GM12874 (cell line): Measurements from ENCODE around the gene PHF11.

ENCODE experiments used
- TF ChIP-seq, protein P1 (sequence below): IDR thresholded peaks from 2 replicates; pipeline ENCODE4 v1.5.1; 2011; ENCODE audit warnings: low read depth, mild to moderate bottlenecking, control low read depth, low read length, moderate library complexity; ENCODE audit not compliant: insufficient read depth

The PHF11 gene

DNA sequence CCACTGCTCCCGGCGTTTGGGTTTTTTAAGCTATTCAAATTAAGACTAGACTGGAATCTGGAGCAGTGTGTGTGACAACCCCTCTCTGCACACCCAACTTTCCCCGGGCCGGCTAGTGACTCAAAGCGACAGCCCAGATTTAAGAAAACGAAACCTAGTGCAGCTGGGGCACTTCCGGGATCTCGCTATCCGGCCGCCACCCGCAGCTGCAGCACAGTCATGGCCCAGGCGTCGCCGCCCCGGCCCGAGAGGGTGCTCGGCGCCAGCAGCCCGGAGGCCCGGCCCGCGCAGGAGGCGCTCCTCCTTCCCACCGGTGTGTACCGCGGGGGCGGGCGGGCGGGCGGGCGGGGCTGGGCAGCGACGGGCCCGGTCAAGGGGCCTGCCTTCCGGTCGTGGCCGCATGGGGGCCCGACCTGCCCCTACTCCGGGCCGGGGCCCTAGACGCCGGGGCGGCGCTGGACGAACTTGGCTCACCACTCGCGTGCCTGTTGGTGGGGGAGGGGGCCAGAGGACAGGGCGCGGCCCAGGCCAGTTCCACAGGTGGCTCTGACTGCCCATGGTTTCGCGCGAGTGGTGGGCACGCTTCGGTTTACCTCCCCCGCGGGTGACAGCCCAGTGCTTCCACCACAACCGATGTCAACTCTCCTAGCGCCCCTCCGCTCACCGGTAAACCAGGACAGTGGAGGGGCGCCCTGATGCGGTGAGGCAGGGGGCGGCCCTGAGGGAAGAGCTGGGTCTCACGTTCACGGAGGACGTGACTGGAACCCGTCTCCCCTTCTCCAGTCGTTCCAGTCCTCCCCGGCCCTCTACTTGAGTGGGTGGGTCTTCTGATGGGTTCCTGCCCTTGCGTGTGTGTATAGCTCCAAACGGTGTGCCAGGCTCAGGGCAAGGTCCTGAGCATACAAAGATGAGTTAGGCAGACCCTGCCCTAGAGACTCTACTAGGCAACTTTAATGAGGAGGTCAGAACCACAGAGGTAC is at the start of gene PHF11:
Gene PHF11, plus strand, starts transcription at position 171 of the 980 bp plus-strand sequence. Its CDS starts 49 bp downstream, at position 220.
- TF ChIP-seq, protein P1, sequence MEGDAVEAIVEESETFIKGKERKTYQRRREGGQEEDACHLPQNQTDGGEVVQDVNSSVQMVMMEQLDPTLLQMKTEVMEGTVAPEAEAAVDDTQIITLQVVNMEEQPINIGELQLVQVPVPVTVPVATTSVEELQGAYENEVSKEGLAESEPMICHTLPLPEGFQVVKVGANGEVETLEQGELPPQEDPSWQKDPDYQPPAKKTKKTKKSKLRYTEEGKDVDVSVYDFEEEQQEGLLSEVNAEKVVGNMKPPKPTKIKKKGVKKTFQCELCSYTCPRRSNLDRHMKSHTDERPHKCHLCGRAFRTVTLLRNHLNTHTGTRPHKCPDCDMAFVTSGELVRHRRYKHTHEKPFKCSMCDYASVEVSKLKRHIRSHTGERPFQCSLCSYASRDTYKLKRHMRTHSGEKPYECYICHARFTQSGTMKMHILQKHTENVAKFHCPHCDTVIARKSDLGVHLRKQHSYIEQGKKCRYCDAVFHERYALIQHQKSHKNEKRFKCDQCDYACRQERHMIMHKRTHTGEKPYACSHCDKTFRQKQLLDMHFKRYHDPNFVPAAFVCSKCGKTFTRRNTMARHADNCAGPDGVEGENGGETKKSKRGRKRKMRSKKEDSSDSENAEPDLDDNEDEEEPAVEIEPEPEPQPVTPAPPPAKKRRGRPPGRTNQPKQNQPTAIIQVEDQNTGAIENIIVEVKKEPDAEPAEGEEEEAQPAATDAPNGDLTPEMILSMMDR: peak; percentile 12; the same call in 1 of the 2 replicates

DNA sequence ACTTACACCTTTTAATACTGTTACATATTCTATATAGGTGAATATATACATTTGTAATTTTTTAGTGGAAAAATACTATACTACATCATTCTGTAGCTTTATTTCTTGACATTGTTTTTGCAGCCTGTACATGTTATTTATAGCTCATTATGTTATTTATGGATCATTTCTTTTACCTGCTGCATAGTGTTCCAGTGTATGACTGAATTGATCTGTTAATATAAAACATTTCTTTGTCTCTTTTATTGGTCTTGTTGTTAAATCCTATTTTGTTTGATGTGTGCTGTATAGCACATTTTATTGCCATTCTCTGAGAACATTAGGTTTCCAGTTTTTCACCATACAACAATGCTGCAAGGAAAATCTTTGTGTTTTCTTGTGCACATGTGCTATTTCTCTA is 49.3 kb upstream of the PHF11 start:
- TF ChIP-seq, protein P1: no peak

DNA sequence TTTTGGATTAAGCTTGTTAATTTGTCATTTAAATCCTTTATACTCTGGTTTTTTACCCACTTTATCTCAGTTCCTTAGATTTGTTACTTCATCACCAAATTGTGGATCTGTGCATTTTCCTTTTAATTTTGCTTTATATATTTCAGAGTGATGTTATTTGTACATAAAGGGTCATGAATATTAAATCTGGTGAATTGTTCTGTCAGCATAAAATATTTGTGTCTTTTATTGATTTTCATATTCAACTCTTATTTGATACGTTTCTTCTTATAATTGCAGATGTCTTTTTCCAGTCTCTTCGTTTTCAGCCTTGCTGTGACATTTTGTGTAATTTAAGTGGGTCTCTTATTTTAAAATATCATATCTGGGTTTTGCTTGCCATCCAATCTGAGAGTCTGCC is 47.0 kb upstream of the PHF11 start:
- TF ChIP-seq, protein P1: no peak

DNA sequence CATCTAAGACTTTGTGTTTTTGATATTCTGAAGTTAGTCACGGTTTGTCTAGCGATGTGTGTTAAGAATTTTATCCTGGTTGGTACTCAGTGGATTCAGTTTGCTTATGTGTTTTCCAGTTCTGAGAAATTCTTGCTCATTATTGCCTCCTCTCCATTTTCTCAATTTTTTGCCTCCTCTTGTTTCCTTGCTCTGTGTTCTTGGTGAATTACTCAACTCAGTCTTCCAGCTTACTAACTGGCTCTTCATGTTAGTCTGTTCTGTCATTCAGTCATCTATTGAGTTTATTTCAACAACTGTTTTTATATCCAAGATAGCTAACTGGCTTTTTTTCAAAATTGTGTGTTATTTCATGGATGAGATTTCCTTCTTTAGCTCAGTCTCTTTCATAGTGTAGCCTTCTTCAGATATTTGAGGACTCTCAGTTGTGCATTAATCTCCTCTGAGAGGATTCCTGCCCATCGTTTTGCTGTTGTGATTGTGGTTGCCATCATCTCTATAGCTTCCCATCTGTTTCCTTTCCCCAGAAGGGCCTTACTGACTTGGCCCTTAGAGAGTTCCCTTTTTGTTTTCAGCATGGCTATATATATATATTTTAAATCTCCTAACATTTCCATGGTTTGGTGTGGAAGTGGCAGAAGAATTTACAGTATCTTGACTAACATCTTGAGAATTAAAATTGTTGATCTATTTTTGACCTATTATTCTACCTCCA is 45.5 kb upstream of the PHF11 start:
- TF ChIP-seq, protein P1: no peak

DNA sequence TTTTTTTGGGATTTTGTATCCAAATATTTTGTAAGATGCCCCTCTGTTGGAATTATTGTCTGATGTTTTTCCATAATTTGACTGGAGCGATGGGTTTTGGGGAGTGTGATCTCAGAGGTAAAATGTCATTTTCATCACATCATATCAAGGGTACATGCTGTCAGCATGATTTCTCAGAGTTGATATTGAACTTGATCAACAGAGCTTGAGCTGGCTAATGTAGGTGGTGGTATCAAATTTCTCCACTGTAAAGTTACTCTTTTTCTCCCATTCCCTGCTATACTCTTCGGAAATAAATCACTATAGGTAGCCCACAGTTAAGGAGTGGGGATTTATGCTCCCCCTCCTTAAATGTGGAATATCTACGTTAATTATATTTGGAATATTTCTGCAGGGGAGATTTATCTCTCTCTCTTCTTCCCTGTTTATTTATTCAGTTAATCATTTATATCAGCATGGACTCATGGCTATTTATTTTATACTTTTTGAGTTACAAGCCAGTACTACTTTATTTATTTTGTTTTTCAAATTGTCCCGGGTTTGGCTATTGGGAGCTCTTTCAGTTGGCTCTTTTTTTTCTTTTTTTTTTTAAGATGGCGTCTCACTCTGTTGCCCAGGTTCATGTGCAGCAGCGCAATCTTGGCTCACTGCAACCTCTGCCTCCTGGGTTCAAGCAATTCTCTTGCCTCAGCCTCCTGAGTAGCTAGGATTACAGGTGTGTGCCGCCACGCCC is 42.9 kb upstream of the PHF11 start:
- TF ChIP-seq, protein P1: no peak

DNA sequence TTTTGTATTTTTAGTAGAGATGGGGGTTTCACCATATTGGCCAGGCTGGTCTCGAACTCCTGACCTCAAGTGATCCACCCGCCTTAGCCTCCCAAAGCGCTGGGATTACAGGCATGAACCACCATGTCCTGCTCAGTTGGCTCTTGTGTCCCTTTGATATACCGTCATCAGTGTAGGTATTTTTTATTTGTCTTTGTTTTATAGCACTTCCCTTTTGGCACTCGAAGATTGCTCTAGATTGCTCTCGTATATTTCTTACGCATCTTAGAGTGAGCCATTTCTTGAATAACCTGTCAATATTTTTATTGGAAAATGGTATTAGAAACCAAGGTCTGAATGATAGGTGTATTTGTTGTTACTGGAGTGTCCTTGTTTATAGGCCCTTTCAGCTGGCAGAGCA is 42.3 kb upstream of the PHF11 start:
- TF ChIP-seq, protein P1: no peak
